HepG2 (cell line): ENCODE data around the gene COBLL1. TPM values are rescaled to one million over a fixed set of nuclear protein-coding genes. Genes with fewer than 3 reads are reported as not detected.

Source experiments
- ATAC-seq: fragments of 200-7000 bp; cut with Tn5 transposase; 3 replicates; pipeline ENCODE4 v1.9.1; 2020; ENCODE audit warnings: mild to moderate bottlenecking, moderate library complexity
- BruUV-seq: library from RNA; stranded (reverse); fragments of 400-500 nt; replicated peaks from 2 replicates; lab custom pipeline; 2021; lab: Mats Ljungman, UMichigan
- CTCF ChIA-PET: fragments of 300-600 bp; formaldehyde crosslinking; extraction: SDS; loops from one replicate; lab custom pipeline; 2021; ENCODE audit warnings: low total read pairs, inconsistent platforms, low intra/inter-chr PET ratio; lab: Yijun Ruan, JAX
- POLR2A ChIA-PET: fragments of 350-600 bp; sonication (Branson Sonifier 250); formaldehyde crosslinking; loops from one replicate; lab custom pipeline; 2020; ENCODE audit warnings: antibody characterized with exemption, inconsistent platforms; lab: Yijun Ruan, JAX
- DNase-seq: peaks from one replicate; pipeline ENCODE4 v3.0.0-alpha.2; 2015; ENCODE audit warnings: low spot score
- FAIRE-seq: peaks from 3 replicates; lab custom pipeline; 2011; peaks lifted over from hg19 to GRCh38; lab: Jason Lieb, UNC
- H2AFZ ChIP-seq: one replicate; pipeline ENCODE4 v1.6.1; 2011; ENCODE audit warnings: low read length, inconsistent platforms
- H3K27ac ChIP-seq: fragments of 300-600 bp; 3 replicates; pipeline ENCODE4 v1.8.0; 2011; ENCODE audit warnings: mixed run types, mild to moderate bottlenecking, mixed read lengths, low read length, inconsistent platforms; ENCODE audit not compliant: insufficient read depth; ENCODE audit errors: extremely low read length
- H3K27me3 ChIP-seq, 2 experiments: fragments of 200-600 bp in 1 of 2; 2 replicates in 1 of 2; 3 replicates in 1 of 2; pipeline versions ENCODE4 v1.6.0 to v1.8.0; 2011; ENCODE audit warnings: low read length in 2 of 2, mild to moderate bottlenecking in 2 of 2, moderate library complexity in 2 of 2, inconsistent platforms in 1 of 2; ENCODE audit not compliant: insufficient read depth in 2 of 2, control insufficient read depth in 1 of 2
- H3K36me3 ChIP-seq, 2 experiments: fragments of 200-600 bp in 1 of 2; replicated peaks in 1 of 2; 2 replicates in 1 of 2; 3 replicates in 1 of 2; pipeline versions ENCODE4 v1.5.1 to v1.8.0; 2011; ENCODE audit warnings: low read length in 2 of 2, inconsistent platforms in 1 of 2; ENCODE audit not compliant: insufficient read depth in 2 of 2, control insufficient read depth in 1 of 2
- H3K4me1 ChIP-seq: 2 replicates; pipeline ENCODE4 v1.5.1; 2012; ENCODE audit warnings: low read length, inconsistent platforms; ENCODE audit not compliant: insufficient read depth
- H3K4me2 ChIP-seq: 2 replicates; pipeline ENCODE4 v1.6.0; 2011; ENCODE audit warnings: low read depth, low read length, inconsistent platforms
- H3K4me3 ChIP-seq, 3 experiments: fragments of 200-600 bp in 1 of 3; sonication (generic), shearing (Covaris generic) in 1 of 3; replicated peaks in 1 of 3; 2 replicates each; pipeline ENCODE4 v1.5.1; 2011 to 2016; ENCODE audit warnings: low read length in 3 of 3, inconsistent platforms in 2 of 3, low read depth in 2 of 3, mild to moderate bottlenecking in 2 of 3, control low read depth in 1 of 3, mixed read lengths in 1 of 3; ENCODE audit not compliant: insufficient read depth in 1 of 3
- H3K79me2 ChIP-seq: one replicate; pipeline ENCODE4 v1.6.1; 2011; ENCODE audit warnings: low read length, inconsistent platforms; ENCODE audit not compliant: insufficient read depth
- H3K9ac ChIP-seq: 2 replicates; pipeline ENCODE4 v1.6.0; 2011; ENCODE audit warnings: mild to moderate bottlenecking, low read depth, low read length, inconsistent platforms; ENCODE audit not compliant: insufficient read depth
- H3K9me3 ChIP-seq: 2 replicates; pipeline ENCODE4 v1.5.1; 2012; ENCODE audit warnings: mild to moderate bottlenecking, low read length
- H4K20me1 ChIP-seq: 2 replicates; pipeline ENCODE4 v1.6.0; 2011; ENCODE audit warnings: inconsistent platforms, mild to moderate bottlenecking, low read length, moderate library complexity; ENCODE audit not compliant: insufficient read depth
- AGO2 ChIP-seq: fragments of 200-400 bp; formaldehyde crosslinking; optimal IDR thresholded peaks from 2 replicates; pipeline ENCODE3; 2017; ENCODE audit warnings: mild to moderate bottlenecking, low read depth, low read length, moderate library complexity
- CCDC6 ChIP-seq: sonication (generic); formaldehyde crosslinking; IDR thresholded peaks from 2 replicates; pipeline ENCODE4 v1.8.1; 2022; ENCODE audit warnings: mild to moderate bottlenecking, missing genetic modification reagents, moderate library complexity
- EED ChIP-seq: sonication (generic); formaldehyde crosslinking; IDR thresholded peaks from 2 replicates; pipeline ENCODE4 v1.5.0; 2020; ENCODE audit warnings: mild to moderate bottlenecking, missing genetic modification reagents
- GLI4 ChIP-seq: sonication (generic); formaldehyde crosslinking; IDR thresholded peaks from 2 replicates; pipeline ENCODE4 v1.5.1; 2020; ENCODE audit warnings: missing genetic modification reagents, mild to moderate bottlenecking, moderate library complexity, borderline replicate concordance
- IKZF5 ChIP-seq: IDR thresholded peaks from 2 replicates; pipeline ENCODE4 v1.6.1; 2018; ENCODE audit warnings: missing genetic modification reagents, mild to moderate bottlenecking, missing compliant biosample characterization
- MYPOP ChIP-seq: sonication (generic); formaldehyde crosslinking; IDR thresholded peaks from 2 replicates; pipeline ENCODE4 v1.8.1; 2023; ENCODE audit warnings: mild to moderate bottlenecking, moderate library complexity, missing genetic modification reagents
- RAD51 ChIP-seq: fragments of 450-650 bp; IDR thresholded peaks from 2 replicates; pipeline ENCODE4 v1.6.1; 2016; ENCODE audit warnings: borderline replicate concordance
- RBAK ChIP-seq: sonication (generic); formaldehyde crosslinking; IDR thresholded peaks from 2 replicates; pipeline ENCODE4 v1.5.1; 2020; ENCODE audit warnings: mild to moderate bottlenecking, missing genetic modification reagents
- REL ChIP-seq: sonication (generic); formaldehyde crosslinking; conservative IDR thresholded peaks from 2 replicates; pipeline ENCODE4 v1.8.0; 2022; ENCODE audit warnings: mild to moderate bottlenecking, missing genetic modification reagents, moderate library complexity
- SMYD3 ChIP-seq: sonication (generic); formaldehyde crosslinking; IDR thresholded peaks from 2 replicates; pipeline ENCODE4 v1.8.1; 2023; ENCODE audit warnings: mild to moderate bottlenecking, missing genetic modification reagents
- SOX6 ChIP-seq, 2 experiments: fragments of 450-650 bp in 1 of 2; sonication (generic) in 1 of 2; formaldehyde crosslinking in 1 of 2; IDR thresholded peaks; 2 replicates each; pipeline versions ENCODE4 v1.4.0 to v1.6.1; 2017 to 2020; ENCODE audit warnings: antibody characterized with exemption in 1 of 2, mild to moderate bottlenecking in 1 of 2, missing genetic modification reagents in 1 of 2
- SP4 ChIP-seq: sonication (generic); formaldehyde crosslinking; IDR thresholded peaks from 2 replicates; pipeline ENCODE4 v1.8.1; 2023; ENCODE audit warnings: mild to moderate bottlenecking, missing genetic modification reagents
- U2AF1 ChIP-seq: fragments of 200-400 bp; formaldehyde crosslinking; optimal IDR thresholded peaks from 2 replicates; pipeline ENCODE3; 2017; ENCODE audit warnings: mild to moderate bottlenecking, low read depth, low read length
- ZBTB25 ChIP-seq: IDR thresholded peaks from 2 replicates; pipeline ENCODE4 v1.6.1; 2018; ENCODE audit warnings: missing genetic modification reagents
- ZBTB7A ChIP-seq: sonication (generic); formaldehyde crosslinking; IDR thresholded peaks from 2 replicates; pipeline ENCODE4 v1.8.0; 2022; ENCODE audit warnings: mild to moderate bottlenecking, missing genetic modification reagents
- ZNF333 ChIP-seq: sonication (generic); formaldehyde crosslinking; IDR thresholded peaks from 2 replicates; pipeline ENCODE4 v1.4.0; 2020; ENCODE audit warnings: mild to moderate bottlenecking, missing genetic modification reagents, borderline replicate concordance
- ZNF350 ChIP-seq: sonication (generic); formaldehyde crosslinking; IDR thresholded peaks from 2 replicates; pipeline ENCODE4 v1.4.0; 2020; ENCODE audit warnings: mild to moderate bottlenecking, low read depth, missing genetic modification reagents, borderline replicate concordance
- ZNF362 ChIP-seq: sonication (generic); formaldehyde crosslinking; IDR thresholded peaks from 2 replicates; pipeline ENCODE4 v1.4.0; 2020; ENCODE audit warnings: missing genetic modification reagents, mild to moderate bottlenecking, borderline replicate concordance
- WGBS: methylation state at CpG from one replicate; pipeline ENCODE4 v1.1.6; 2017; ENCODE audit warnings: low lambda C conversion rate; 5-methylcytosine and 5-hydroxymethylcytosine counted together
- in situ Hi-C: cut with HindIII; loops from 2 replicates; pipeline ENCODE4 v1.10.0; 2017; ENCODE audit warnings: low pct_unique_long_range_greater_than_20kb; ENCODE audit not compliant: extremely low pct_ligation_motif_present
- intact Hi-C: fragments of 100-400 bp; cut with micrococcal nuclease; formaldehyde crosslinking; loops from one replicate; pipeline ENCODE4 v1.10.0; 2022; ENCODE audit not compliant: unreplicated experiment
- polyA plus RNA-seq, 8 experiments: library from polyadenylated mRNA; depleted of rRNA in 3 of 8; stranded (reverse) in 7 of 8; unstranded in 1 of 8; fragments of >200 nt; fragmentation: Illumina TruSeq in 4 of 8; extraction: Trizol in 4 of 8; gene quantifications; 2 replicates each; pipeline versions ENCODE4 v1.2.1 to v1.2.3, GENCODE V29; 2011 to 2016; ENCODE audit warnings: low read depth in 4 of 8, missing spikeins in 1 of 8, mixed read lengths in 1 of 8; ENCODE audit not compliant: insufficient read depth in 1 of 8
- total RNA-seq, 5 experiments: library from RNA; depleted of rRNA; stranded (reverse); fragments of >200 nt; fragmentation: Illumina TruSeq; extraction: Trizol; gene quantifications; 2 replicates each; pipeline ENCODE4 v1.2.3, GENCODE V29; 2016; ENCODE audit warnings: low read depth in 1 of 5

COBLL1 gene
- total and polyA plus RNA-seq, 2 of the 13 experiments (the other 11 are each of a cell fraction or from before 2014, with no cell fraction given), result 32.6 to 86.8 TPM

GRCh38 chr2:164831887-164832286, 9.7 kb downstream of the COBLL1 start:
- 99% methylated on average over 4 of the region's 4 CpGs for WGBS
- POLR2A ChIA-PET, result interaction anchor here (3.1 kb wide), 1 partner anchor 9 kb away, joined by 23 read pairs; the partner anchor contains the start of gene COBLL1
- in situ Hi-C loops, result no loop called here
- TF ChIP-seq ZBTB25 (CRISPR knock-in tag), result 0 out of 2 replicates have a peak, but pooled peaks have one; percentile 13
- TF ChIP-seq IKZF5 (CRISPR knock-in tag), result no peak
- TF ChIP-seq RAD51, result no peak
- TF ChIP-seq AGO2, result peak; percentile 35
- TF ChIP-seq REL, result no peak
- no peak for TF ChIP-seq CCDC6
- TF ChIP-seq U2AF1, result no peak
- TF ChIP-seq ZNF362 (CRISPR knock-in tag), result no peak
- TF ChIP-seq MYPOP (CRISPR knock-in tag), result no peak
- no peak for TF ChIP-seq ZNF333 (CRISPR knock-in tag)
- no peak for TF ChIP-seq ZNF350 (CRISPR knock-in tag)
- TF ChIP-seq RBAK (CRISPR knock-in tag), result no peak
- TF ChIP-seq SP4, result no peak
- no peak for TF ChIP-seq SMYD3 (CRISPR knock-in tag)
- no peak for TF ChIP-seq ZBTB7A (CRISPR knock-in tag)
- TF ChIP-seq GLI4, result no peak
- no peak for TF ChIP-seq SOX6 (IDR thresholded peaks at IDR 0.05)
- TF ChIP-seq SOX6 (CRISPR knock-in tag; IDR thresholded peaks at IDR 0.05), result no peak
- no peak for TF ChIP-seq EED (CRISPR knock-in tag)
- ATAC-seq (no peak), FAIRE-seq (no peak), DNase-seq (no peak)
- Histone ChIP-seq H3K4me1 (peaks cover 58% of the 10 kb centered on the region), H4K20me1 (no peaks in the 10 kb centered on the region), H3K4me3 (no peak overlapping the region), H2AFZ (no peak overlapping the region), H3K9ac (no peak overlapping the region), H3K27ac (no peak overlapping the region), H3K9me3 (no peaks in the 10 kb centered on the region), H3K36me3 (peaks cover 0 to 1% of the 10 kb centered on the region in 2 experiments; a peak in 4 of 5 replicates), H3K79me2 (peaks cover 97% of the 10 kb centered on the region), H3K4me2 (no peak overlapping the region), H3K27me3 (no peaks in the 10 kb centered on the region)
- intact Hi-C loops, result no loop called here
- BruUV-seq, result no TSS peak
- CTCF ChIA-PET, result no interaction called here
